ENCODE data around the gene PRICKLE2.

- TF ChIP-seq GATA3 (IDR thresholded peaks at IDR 0.05; ENCODE audit: low read depth, low read length) (no peak), GATA2 (IDR thresholded peaks at IDR 0.05; ENCODE audit: low read depth, low read length) (no peak)
Measured at GRCh38 chr3:64104691-64105111, 120.6 kb downstream of the PRICKLE2 start.
